Upper lobe of left lung (tissue), 6 donors: ENCODE results near the gene MAOA. TPM values are rescaled to one million over a fixed set of nuclear protein-coding genes. Genes with fewer than 3 reads are reported as not detected.

Experiments
- ATAC-seq, 2 donors: fragments of 200-7000 bp; cut with Tn5 transposase; one replicate each; pipeline ENCODE4 v1.9.1; 2022; ENCODE audit warnings: mild to moderate bottlenecking in 2 of 2, moderate library complexity in 2 of 2; ENCODE audit not compliant: low FRiP score in 2 of 2
- DNase-seq, 2 donors: peaks; one replicate each; pipeline ENCODE4 v3.0.0-alpha.2; 2019 to 2020
- H3K27ac ChIP-seq, 4 donors: fragments of 200-600 bp; sonication (generic); one replicate each; pipeline ENCODE4 v1.5.1; 2016 to 2019
- H3K27me3 ChIP-seq, 4 donors: fragments of 200-600 bp; sonication (generic); one replicate each; pipeline ENCODE4 v1.5.1; 2017 to 2019
- H3K36me3 ChIP-seq, 4 donors: fragments of 200-600 bp; sonication (generic); one replicate each; pipeline ENCODE4 v1.5.1; 2016 to 2019
- H3K4me1 ChIP-seq, 4 donors: fragments of 200-600 bp; sonication (generic); one replicate each; pipeline ENCODE4 v1.5.1; 2018 to 2019
- H3K4me3 ChIP-seq, 4 donors: fragments of 200-600 bp; sonication (generic); one replicate each; pipeline ENCODE4 v1.5.1; 2017 to 2019; ENCODE audit warnings: mild to moderate bottlenecking in 2 of 4, moderate library complexity in 1 of 4
- H3K9me3 ChIP-seq, 4 donors: fragments of 200-600 bp; sonication (generic); one replicate each; pipeline ENCODE4 v1.5.1; 2018 to 2019
- EP300 ChIP-seq, 4 donors: sonication (generic); formaldehyde crosslinking; IDR thresholded peaks; one replicate each; pipeline ENCODE4 v1.5.1; 2017; ENCODE audit warnings: antibody characterized with exemption in 4 of 4, control low read depth in 2 of 4
- POLR2A ChIP-seq, 4 donors: fragments of 450-650 bp; IDR thresholded peaks; one replicate each; pipeline ENCODE4 v1.5.1; 2016 to 2017; ENCODE audit warnings: antibody characterized with exemption in 4 of 4, mild to moderate bottlenecking in 2 of 4
- POLR2AphosphoS5 ChIP-seq, 2 donors: sonication (generic); formaldehyde crosslinking; IDR thresholded peaks; one replicate each; pipeline ENCODE4 v1.5.1; 2017; ENCODE audit warnings: antibody characterized with exemption in 2 of 2
- WGBS, 2 donors: methylation state at CpG; one replicate each; pipeline ENCODE4 v1.1.5; 2017 to 2018; 5-methylcytosine and 5-hydroxymethylcytosine counted together
- total RNA-seq, 6 donors: library from RNA; depleted of rRNA in 4 of 6; stranded (reverse); fragments of >200 nt in 4 of 6; gene quantifications; one replicate each; pipeline versions ENCODE4 v1.1.0 to v1.2.1, GENCODE V29; 2016 to 2021
- TF ChIP-seq, protein P1 (sequence below), 6 experiments: fragments of 450-650 bp in 4 of 6; fragments of 200-600 bp in 2 of 6; sonication (generic) in 2 of 6; IDR thresholded peaks; one replicate each; pipeline ENCODE4 v1.5.1; 2016 to 2019; ENCODE audit warnings: antibody characterized with exemption in 6 of 6
- donor health status: DM: no; HTN: no; CAD: no; lungs with moderate emphysema.
- donor health status: DM: no; HTN: yes; CAD: no; lungs with severe emphysema.

Gene MAOA
- total RNA-seq, 6 donors from 2014 or later = 112 to 300 (median 204) TPM

DNA sequence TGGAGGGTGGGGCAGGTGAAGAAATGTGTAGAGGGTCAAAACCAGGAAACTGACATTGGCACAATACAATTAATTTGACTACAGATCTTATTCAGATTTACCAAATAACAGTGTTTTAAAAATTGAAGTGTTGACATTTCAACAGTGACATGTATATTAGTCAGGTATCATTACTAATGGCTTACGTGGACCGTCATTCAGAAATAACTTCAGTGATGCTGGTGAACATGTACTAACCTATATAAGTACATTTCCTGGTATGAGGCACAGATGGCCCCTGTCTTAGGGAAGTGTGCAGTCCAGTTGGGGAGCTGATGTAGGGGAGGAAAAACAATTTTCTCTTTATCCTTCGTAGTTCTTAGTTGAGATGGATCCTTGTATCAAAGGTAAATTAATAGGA, 22.3 kb upstream of the MAOA start:
- Histone ChIP-seq H3K4me3 (no peak overlapping the region), H3K36me3 (no peaks in the 10 kb centered on the region), H3K27ac (no peak overlapping the region), H3K27me3 (no peaks in the 10 kb centered on the region), H3K9me3 (no peaks in the 10 kb centered on the region), H3K4me1 (no peaks in the 10 kb centered on the region)
- DNase-seq (no peak), ATAC-seq (no peak)
- WGBS, 2 donors = 57 to 92% methylated on average over 3 of the region's 3 CpGs
- TF ChIP-seq EP300 (IDR thresholded peaks at IDR 0.05) (no peak), POLR2AphosphoS5 (IDR thresholded peaks at IDR 0.05) (no peak), POLR2A (IDR thresholded peaks at IDR 0.05) (no peak)
- TF ChIP-seq, protein P1, sequence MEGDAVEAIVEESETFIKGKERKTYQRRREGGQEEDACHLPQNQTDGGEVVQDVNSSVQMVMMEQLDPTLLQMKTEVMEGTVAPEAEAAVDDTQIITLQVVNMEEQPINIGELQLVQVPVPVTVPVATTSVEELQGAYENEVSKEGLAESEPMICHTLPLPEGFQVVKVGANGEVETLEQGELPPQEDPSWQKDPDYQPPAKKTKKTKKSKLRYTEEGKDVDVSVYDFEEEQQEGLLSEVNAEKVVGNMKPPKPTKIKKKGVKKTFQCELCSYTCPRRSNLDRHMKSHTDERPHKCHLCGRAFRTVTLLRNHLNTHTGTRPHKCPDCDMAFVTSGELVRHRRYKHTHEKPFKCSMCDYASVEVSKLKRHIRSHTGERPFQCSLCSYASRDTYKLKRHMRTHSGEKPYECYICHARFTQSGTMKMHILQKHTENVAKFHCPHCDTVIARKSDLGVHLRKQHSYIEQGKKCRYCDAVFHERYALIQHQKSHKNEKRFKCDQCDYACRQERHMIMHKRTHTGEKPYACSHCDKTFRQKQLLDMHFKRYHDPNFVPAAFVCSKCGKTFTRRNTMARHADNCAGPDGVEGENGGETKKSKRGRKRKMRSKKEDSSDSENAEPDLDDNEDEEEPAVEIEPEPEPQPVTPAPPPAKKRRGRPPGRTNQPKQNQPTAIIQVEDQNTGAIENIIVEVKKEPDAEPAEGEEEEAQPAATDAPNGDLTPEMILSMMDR (IDR thresholded peaks at IDR 0.05) = no peak

DNA sequence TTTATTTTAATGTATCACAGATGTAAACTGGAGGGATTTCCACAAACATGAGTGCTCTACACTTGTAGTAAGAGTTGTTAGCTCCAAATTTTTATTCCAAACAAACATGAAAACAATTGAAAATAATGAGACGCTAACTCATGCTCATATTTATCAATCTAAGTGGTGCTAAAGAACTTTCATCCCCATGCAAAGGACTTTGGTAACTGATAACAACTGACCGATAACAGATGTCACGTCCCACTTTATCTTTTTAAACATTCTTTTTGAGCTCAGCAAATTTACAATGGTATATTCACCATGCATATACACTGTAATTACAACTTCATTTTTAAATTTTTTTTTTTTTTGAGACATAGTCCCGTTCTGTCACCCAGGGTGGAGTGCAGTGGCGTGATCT, 15.6 kb upstream of the MAOA start:
- H3K4me3 ChIP-seq = no peak overlapping the region
- H3K4me1 ChIP-seq = no peaks in the 10 kb centered on the region
- WGBS, 2 donors = 89 to 92% methylated on average over 5 of the region's 5 CpGs
- no peak for DNase-seq
- TF ChIP-seq POLR2AphosphoS5 (IDR thresholded peaks at IDR 0.05) (no peak), POLR2A (IDR thresholded peaks at IDR 0.05) (no peak), EP300 (IDR thresholded peaks at IDR 0.05) (no peak)
- TF ChIP-seq, protein P1 (IDR thresholded peaks at IDR 0.05) = no peak
- no peaks in the 10 kb centered on the region for H3K36me3 ChIP-seq
- no peaks in the 10 kb centered on the region for H3K27me3 ChIP-seq
- H3K27ac ChIP-seq = no peak overlapping the region
- no peak for ATAC-seq
- no peaks in the 10 kb centered on the region for H3K9me3 ChIP-seq

DNA sequence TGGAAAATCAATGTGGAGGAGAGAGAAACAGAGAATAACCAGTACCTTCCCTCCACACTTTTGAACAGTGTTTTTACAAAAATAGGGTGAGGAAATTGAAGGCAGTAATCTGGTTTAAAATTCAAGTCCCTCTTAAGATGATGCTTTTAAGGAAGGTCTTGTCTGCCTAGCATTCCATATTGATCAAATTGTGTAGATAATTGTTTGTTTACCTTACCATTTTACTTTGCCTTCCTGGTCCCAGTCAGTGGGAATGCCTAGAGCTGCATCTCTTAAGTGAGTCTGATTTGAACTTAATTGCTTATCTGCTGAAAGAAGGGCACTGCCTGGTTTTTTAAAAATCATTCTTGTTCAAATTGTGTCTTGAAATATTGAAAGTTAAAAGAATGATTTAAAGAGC, 14.4 kb upstream of the MAOA start:
- Histone ChIP-seq H3K27me3 (no peaks in the 10 kb centered on the region), H3K4me1 (no peaks in the 10 kb centered on the region), H3K4me3 (no peak overlapping the region), H3K9me3 (no peaks in the 10 kb centered on the region), H3K36me3 (no peaks in the 10 kb centered on the region), H3K27ac (no peak overlapping the region)
- DNase-seq = no peak
- no peak for ATAC-seq
- TF ChIP-seq, protein P1 (IDR thresholded peaks at IDR 0.05) = no peak
- no peak for TF ChIP-seq EP300 (IDR thresholded peaks at IDR 0.05)
- TF ChIP-seq POLR2A (IDR thresholded peaks at IDR 0.05) = no peak
- no peak for TF ChIP-seq POLR2AphosphoS5 (IDR thresholded peaks at IDR 0.05)

DNA sequence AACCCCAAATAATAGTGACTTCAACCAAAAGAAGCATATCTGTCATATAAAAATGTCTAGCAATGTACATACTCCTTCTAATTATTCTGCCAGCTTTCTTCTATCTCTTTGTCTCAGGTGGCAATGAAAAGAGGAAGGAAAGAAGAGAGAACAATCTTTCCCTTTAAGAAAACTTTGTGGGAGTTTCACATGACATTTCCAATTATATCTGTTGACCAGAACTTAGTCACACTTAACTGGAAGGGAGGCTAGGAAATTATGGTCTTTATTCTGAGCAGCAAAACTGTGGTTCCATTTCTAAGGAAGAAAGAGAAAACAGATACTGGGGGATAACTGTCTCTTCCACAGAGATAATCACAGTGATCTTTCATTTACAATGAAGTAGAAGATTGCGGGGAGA, 12.9 kb upstream of the MAOA start:
- Histone ChIP-seq H3K4me3 (no peak overlapping the region), H3K36me3 (no peaks in the 10 kb centered on the region), H3K27me3 (no peaks in the 10 kb centered on the region), H3K4me1 (no peaks in the 10 kb centered on the region), H3K27ac (no peak overlapping the region), H3K9me3 (no peaks in the 10 kb centered on the region)
- no peak for DNase-seq
- WGBS, 2 donors = 94 to 95% methylated on average over 1 of the region's 1 CpG
- no peak for ATAC-seq
- TF ChIP-seq, protein P1 (IDR thresholded peaks at IDR 0.05) = no peak
- TF ChIP-seq EP300 (IDR thresholded peaks at IDR 0.05) = no peak
- no peak for TF ChIP-seq POLR2AphosphoS5 (IDR thresholded peaks at IDR 0.05)

DNA sequence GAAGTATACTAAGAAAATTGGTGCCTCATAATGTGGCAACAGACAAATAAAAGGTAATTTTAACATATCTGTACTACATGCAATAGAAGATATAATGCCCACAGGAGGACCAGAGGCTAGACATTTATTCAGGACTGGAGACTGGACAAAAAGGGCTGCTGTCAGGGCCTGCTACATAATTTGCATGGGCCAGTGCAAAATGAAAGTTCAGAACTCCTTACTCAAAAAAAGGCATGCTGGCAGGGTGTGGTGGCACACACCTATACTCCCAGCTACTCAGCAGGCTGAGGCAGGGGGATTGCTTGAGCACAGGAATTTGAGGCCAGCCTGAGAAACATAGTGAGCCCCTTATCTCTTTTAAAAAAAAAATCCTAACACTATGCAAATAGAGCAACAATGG, 12.4 kb upstream of the MAOA start:
- Histone ChIP-seq H3K9me3 (no peaks in the 10 kb centered on the region), H3K4me3 (no peak overlapping the region), H3K27ac (no peak overlapping the region), H3K36me3 (no peaks in the 10 kb centered on the region), H3K4me1 (no peaks in the 10 kb centered on the region), H3K27me3 (no peaks in the 10 kb centered on the region)
- ATAC-seq (no peak), DNase-seq (no peak)
- TF ChIP-seq, protein P1 (IDR thresholded peaks at IDR 0.05) = no peak
- TF ChIP-seq POLR2AphosphoS5 (IDR thresholded peaks at IDR 0.05) (no peak), POLR2A (IDR thresholded peaks at IDR 0.05) (no peak), EP300 (IDR thresholded peaks at IDR 0.05) (no peak)
